Smooth muscle cell (in vitro differentiated cells): Measurements from ENCODE around the gene NUDT8. TPM values are rescaled to one million over a fixed set of nuclear protein-coding genes. Genes with fewer than 3 reads are reported as not detected.
A peak's percentile ranks its signal among the peaks of the same experiment; 100 is the strongest.
"Not testable (repeated sequence)": the region's sequence is repeated elsewhere in the genome, so short reads cannot be mapped to it uniquely, and the experiment has no call there.

Experiments
- DNase-seq: peaks from one replicate; lab custom pipeline; 2025; ENCODE audit not compliant: unreplicated experiment; lab: John Stamatoyannopoulos, UW
- H2AFZ ChIP-seq: fragments of 200-600 bp; sonication (generic); 2 replicates; pipeline ENCODE4 v1.6.0; 2016; ENCODE audit warnings: antibody characterized with exemption, low read depth, mild to moderate bottlenecking
- H3F3A ChIP-seq: fragments of 200-600 bp; sonication (generic); 2 replicates; pipeline ENCODE4 v1.6.0; 2017; ENCODE audit warnings: antibody characterized with exemption, low read depth
- H3K27ac ChIP-seq: fragments of 200-600 bp; sonication (generic); 2 replicates; pipeline ENCODE4 v1.5.1; 2016; ENCODE audit warnings: low read depth, mild to moderate bottlenecking
- H3K27me3 ChIP-seq: fragments of 200-600 bp; sonication (generic); 2 replicates; pipeline ENCODE4 v1.6.1; 2016; ENCODE audit warnings: low read depth, mild to moderate bottlenecking
- H3K36me3 ChIP-seq: fragments of 200-600 bp; sonication (generic); 2 replicates; pipeline ENCODE4 v1.5.1; 2016; ENCODE audit warnings: low read depth
- H3K4me1 ChIP-seq: fragments of 200-600 bp; sonication (generic); 2 replicates; pipeline ENCODE4 v1.5.1; 2016; ENCODE audit warnings: low read depth
- H3K4me2 ChIP-seq: fragments of 200-600 bp; sonication (generic); 2 replicates; pipeline ENCODE4 v1.6.0; 2016; ENCODE audit warnings: mild to moderate bottlenecking
- H3K4me3 ChIP-seq: fragments of 200-600 bp; sonication (generic); 2 replicates; pipeline ENCODE4 v1.5.1; 2016; ENCODE audit warnings: mild to moderate bottlenecking
- H3K79me2 ChIP-seq: fragments of 200-600 bp; sonication (generic); 2 replicates; pipeline ENCODE4 v1.6.0; 2016; ENCODE audit warnings: low read depth, mild to moderate bottlenecking
- H3K9ac ChIP-seq: fragments of 200-600 bp; sonication (generic); 2 replicates; pipeline ENCODE4 v1.6.0; 2016; ENCODE audit warnings: low read depth
- H3K9me3 ChIP-seq: fragments of 200-600 bp; sonication (generic); replicated peaks from 2 replicates; pipeline ENCODE4 v1.5.1; 2016; ENCODE audit warnings: low read depth
- H4K20me1 ChIP-seq: fragments of 200-600 bp; sonication (generic); 2 replicates; pipeline ENCODE4 v1.6.0; 2016; ENCODE audit warnings: low read depth
- CTCF ChIP-seq: fragments of 200-600 bp; sonication (generic); IDR thresholded peaks from 2 replicates; pipeline ENCODE4 v1.5.1; 2017; ENCODE audit warnings: borderline replicate concordance, mild to moderate bottlenecking, antibody characterized with exemption; ENCODE audit not compliant: insufficient read depth, poor library complexity, severe bottlenecking
- WGBS: methylation state at CpG from one replicate; pipeline ENCODE4 v1.1.7; 2016; ENCODE audit warnings: low lambda C conversion rate; 5-methylcytosine and 5-hydroxymethylcytosine counted together
- polyA plus RNA-seq: library from polyadenylated mRNA; unstranded; fragments of >200 nt; fragmentation: Nextera tagmentation; extraction: Ambion mirVana; gene quantifications from 2 replicates; pipeline ENCODE4 v1.2.1, GENCODE V29; 2016
- total RNA-seq: library from RNA; depleted of rRNA; stranded (reverse); fragments of >200 nt; gene quantifications from 2 replicates; pipeline ENCODE4 v1.2.3, GENCODE V29; 2014

Gene NUDT8
- total and polyA plus RNA-seq, 2 experiments from 2014 or later = 0.67 to 15.6 TPM

- peak; percentile 17 for TF ChIP-seq CTCF
- not testable (repeated sequence) for H3K4me2 ChIP-seq, H3F3A ChIP-seq, H2AFZ ChIP-seq, H3K27me3 ChIP-seq, H3K36me3 ChIP-seq, DNase-seq, H3K9ac ChIP-seq, H3K27ac ChIP-seq, H4K20me1 ChIP-seq, H3K79me2 ChIP-seq, H3K4me3 ChIP-seq, H3K9me3 ChIP-seq, H3K4me1 ChIP-seq
- WGBS = 64% methylated on average over 5 of the region's 5 CpGs
These were observed 30.0 kb upstream of the NUDT8 start for GRCh38 chr11:67659651-67660165.

GRCh38 chr11:67657300-67657699 lies 27.6 kb upstream of the NUDT8 start:
- H2AFZ ChIP-seq = no peak overlapping the region
- TF ChIP-seq CTCF = no peak

GRCh38 chr11:67656278-67656922 lies 26.7 kb upstream of the NUDT8 start:
- no peak overlapping the region for H3K4me3 ChIP-seq

More at GRCh38 chr11:67657300-67657699, 27.6 kb upstream of the NUDT8 start:
- H4K20me1 ChIP-seq = no peaks in the 10 kb centered on the region
- DNase-seq = no peak
- no peaks in the 10 kb centered on the region for H3K36me3 ChIP-seq
- no peaks in the 10 kb centered on the region for H3K9me3 ChIP-seq
- H3F3A ChIP-seq = no peaks in the 10 kb centered on the region
- H3K4me3 ChIP-seq = no peak overlapping the region
- H3K9ac ChIP-seq = no peak overlapping the region
- H3K4me1 ChIP-seq = no peaks in the 10 kb centered on the region
- no peak overlapping the region for H3K4me2 ChIP-seq
- H3K79me2 ChIP-seq = no peaks in the 10 kb centered on the region
- no peak overlapping the region for H3K27ac ChIP-seq
- no peaks in the 10 kb centered on the region for H3K27me3 ChIP-seq
- WGBS = 57% methylated on average over 3 of the region's 3 CpGs

More at GRCh38 chr11:67656278-67656922, 26.7 kb upstream of the NUDT8 start:
- no peaks in the 10 kb centered on the region for H3K27me3 ChIP-seq
- H3F3A ChIP-seq = no peaks in the 10 kb centered on the region
- no peaks in the 10 kb centered on the region for H3K9me3 ChIP-seq
- no peaks in the 10 kb centered on the region for H3K79me2 ChIP-seq
- TF ChIP-seq CTCF = no peak
- no peak overlapping the region for H2AFZ ChIP-seq
- H3K36me3 ChIP-seq = no peaks in the 10 kb centered on the region
- no peak overlapping the region for H3K4me2 ChIP-seq
- no peaks in the 10 kb centered on the region for H3K4me1 ChIP-seq
- H3K9ac ChIP-seq = no peak overlapping the region
- WGBS = 89% methylated on average over 4 of the region's 4 CpGs
- H3K27ac ChIP-seq = no peak overlapping the region
- no peaks in the 10 kb centered on the region for H4K20me1 ChIP-seq
- no peak for DNase-seq
